GM18511 (cell line): ENCODE data around the gene ART4.

Experiments
- ATAC-seq: cut with Tn5 transposase; IDR thresholded peaks from one replicate; pipeline ENCODE4 v1.9.1; 2021; ENCODE audit warnings: mild to moderate bottlenecking, moderate library complexity; ENCODE audit not compliant: unreplicated experiment

The ART4 gene

GRCh38 chr12:14811486-14811885 is 31.8 kb downstream of the ART4 start:
- no peak for ATAC-seq

DNA sequence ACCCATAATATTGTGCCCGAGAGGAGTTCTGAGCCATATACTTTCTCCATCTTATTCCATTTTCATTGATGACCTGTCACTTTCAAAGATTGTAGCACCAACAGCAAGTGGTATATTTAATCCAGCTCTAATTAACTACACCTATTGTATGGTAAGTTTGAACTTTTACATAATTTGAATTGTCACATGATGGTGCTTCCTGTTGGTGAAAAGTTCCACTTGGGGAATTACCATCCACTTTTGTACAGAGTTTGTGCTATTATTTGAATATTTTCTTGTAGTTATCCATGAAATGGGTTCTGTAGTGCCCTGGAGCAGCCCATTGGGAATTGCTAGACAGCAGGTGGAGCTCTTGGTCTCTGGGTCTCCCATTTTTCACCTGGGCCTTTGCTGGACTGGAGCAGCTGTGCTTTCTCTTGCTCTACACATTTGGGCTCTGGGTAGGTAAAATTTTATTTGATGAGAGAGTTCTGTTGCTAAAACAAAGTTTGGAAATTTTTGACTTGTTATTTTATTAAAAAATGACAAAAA is 32.3 kb downstream of the ART4 start:
- ATAC-seq, result no peak

GRCh38 chr12:14810167-14810952 is 33.0 kb downstream of the ART4 start:
- ATAC-seq, result no peak

DNA sequence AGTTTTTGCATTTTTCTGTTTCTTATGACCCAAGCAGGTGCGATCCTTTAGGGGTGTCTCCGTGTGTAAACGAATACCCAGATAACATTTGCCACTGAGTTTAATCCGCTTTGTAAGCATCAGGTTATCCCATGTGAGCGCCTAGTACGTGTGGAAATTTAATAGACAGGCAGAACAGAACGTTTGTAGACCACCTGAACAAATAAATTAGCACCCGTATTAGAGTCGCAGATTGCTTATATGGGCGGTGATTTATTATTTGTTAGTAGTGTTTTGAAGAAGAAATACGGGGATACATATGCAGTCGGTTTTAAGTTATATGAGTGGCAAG is 39.5 kb downstream of the ART4 start:
- ATAC-seq, result peak; percentile 27

DNA sequence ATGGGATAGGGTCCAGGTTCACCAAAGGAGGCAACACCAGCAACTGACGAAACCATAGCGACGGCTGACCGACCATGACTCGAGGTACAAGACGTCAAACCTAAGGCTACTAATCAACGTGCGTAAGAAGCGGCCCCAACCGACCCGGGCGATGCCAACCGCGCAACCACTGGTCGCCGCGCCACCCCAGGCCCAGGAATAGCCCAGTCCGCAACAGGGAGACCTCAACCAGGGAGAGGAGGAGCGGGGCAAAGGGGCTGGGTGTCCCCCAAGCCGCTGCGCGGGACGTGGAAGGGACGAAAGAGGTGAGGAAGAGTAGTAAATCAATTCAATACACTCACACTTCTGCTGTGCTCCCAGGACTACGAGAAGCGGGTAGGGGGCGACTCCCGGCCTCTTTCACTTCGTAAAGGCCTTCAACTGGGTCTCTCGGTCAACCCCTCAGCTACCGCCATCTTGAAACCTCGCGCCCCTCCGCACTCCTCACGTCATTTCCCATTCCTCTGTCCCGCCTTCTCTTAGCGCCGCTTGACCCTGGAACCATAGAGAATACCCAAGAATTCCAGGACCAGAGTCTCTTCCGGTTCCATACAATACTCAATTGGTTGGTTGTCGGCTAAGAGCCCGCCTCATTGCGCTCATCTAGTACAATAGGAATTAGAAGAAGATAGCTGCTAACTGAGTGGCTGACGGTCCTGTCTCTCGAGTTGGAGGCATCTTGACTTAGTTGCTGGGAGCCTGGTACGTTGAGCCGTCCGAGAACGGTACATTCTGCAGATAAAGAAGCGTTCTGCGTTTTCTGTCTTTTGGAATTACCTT is 40.1 kb downstream of the ART4 start, which contains the start of the genes C12orf60 and WBP11:
TSS of gene C12orf60 (plus strand) at position 660 of the 819 bp plus-strand sequence. CDS start 19,266 bp downstream, outside the sequence.
TSS of gene WBP11 (minus strand) at position 468 of the 819 bp plus-strand sequence. CDS start 2,095 bp downstream, outside the sequence.
- ATAC-seq, result peak; percentile 99

GRCh38 chr12:14802721-14803010 is 40.7 kb downstream of the ART4 start:
- no peak for ATAC-seq

- no peak for ATAC-seq
These were observed 41.1 kb downstream of the ART4 start for GRCh38 chr12:14802247-14802646.

- no peak for ATAC-seq
These were observed 48.3 kb downstream of the ART4 start for GRCh38 chr12:14795028-14795448.

- no peak for ATAC-seq
These were observed 57.8 kb downstream of the ART4 start for GRCh38 chr12:14785568-14785967.

GRCh38 chr12:14784471-14784870 is 58.9 kb downstream of the ART4 start:
- ATAC-seq, result no peak

DNA sequence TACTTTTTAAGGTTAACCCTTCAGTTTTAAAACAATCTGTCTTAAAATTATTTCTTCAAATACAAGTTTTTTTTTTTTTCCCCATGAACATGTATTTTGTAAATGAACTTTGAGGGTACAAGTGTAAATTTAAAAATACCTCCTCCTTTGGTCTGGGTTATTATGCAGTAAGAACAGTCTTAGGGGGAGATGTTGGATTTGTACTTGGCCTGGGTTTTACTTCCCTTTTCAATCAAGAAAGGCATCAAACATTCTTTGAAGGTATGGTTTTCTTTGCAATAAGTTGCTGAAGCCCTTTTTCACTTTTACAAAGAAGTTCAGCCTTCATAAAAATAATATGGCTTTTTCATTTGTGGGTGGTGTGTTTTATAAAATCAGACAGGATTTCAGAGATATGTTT is 60.6 kb downstream of the ART4 start:
- no peak for ATAC-seq

DNA sequence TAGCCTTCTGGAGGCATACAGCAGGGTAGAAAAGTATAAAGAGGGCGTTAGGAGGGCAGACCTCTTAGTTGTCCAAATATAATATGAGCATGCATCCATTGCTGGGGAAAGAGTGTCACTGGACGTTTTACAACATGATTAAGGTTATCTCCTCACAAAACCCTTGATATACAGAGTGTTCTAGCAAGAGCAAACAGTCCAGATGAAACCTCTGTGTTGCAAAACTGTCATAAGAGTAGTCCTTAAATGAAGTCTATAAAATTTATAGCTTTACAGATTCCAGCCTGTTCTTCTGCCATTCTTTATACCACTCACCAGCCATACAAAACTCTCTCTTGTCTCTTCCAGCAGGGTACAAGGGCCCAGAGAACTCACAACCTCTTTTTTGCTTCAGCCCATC is 61.8 kb downstream of the ART4 start:
- no peak for ATAC-seq

DNA sequence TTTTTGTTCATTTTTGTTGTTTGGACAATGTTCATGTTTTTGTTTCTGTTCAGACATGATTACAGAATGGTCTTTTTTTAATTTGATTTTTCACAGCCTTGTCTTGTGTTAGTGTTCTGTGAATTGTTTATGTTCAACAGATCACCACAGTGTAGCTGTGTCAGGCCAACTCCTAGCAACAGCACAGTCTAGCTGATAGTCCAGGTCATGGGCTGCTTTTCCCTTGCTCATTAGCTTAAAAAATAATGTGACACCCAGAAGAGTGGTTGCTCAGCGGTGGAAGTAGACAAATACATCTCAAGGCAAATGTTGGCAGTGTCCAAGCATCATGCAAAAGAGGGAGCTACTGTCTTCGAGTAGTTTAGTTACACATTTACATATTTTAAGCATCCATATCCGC is 62.5 kb downstream of the ART4 start:
- ATAC-seq, result no peak

DNA sequence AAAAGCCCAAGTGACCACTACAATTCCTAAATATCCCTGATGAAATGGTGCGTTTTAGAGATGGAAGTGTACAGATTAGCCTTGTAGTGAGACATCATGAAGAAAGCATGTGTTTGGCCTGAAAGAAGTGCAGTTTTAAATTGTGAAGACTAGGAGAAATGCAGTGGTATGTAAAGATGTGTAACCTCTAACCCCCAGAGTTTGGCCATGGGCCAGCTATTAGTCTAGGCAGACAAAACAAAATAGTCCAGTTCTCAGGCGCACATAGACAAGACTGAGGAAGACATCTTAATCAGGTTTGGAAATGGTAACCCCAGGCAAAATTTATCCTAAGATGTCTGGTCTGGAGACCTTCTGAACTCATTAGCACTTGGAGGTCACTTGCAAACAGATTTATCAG is 63.5 kb downstream of the ART4 start:
- ATAC-seq, result no peak

DNA sequence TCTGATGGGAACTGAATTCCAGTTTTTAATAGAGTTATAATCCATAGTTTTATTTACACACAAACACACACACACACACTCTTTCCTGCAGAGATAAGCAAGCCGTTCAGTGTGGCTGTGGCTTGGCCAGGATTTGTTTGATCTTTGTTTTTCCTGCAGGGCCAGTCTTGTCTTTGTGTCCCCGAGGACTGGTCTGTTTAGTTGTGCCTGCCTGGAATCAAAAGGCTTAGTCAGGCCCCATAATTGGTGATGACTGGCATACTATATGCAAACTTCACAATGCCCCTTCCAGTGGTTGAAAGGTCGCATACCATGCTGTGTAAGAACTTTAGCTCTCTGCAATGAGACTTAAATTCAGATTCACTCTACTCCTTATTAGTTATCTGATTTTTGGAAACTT is 66.1 kb downstream of the ART4 start:
- ATAC-seq, result no peak

DNA sequence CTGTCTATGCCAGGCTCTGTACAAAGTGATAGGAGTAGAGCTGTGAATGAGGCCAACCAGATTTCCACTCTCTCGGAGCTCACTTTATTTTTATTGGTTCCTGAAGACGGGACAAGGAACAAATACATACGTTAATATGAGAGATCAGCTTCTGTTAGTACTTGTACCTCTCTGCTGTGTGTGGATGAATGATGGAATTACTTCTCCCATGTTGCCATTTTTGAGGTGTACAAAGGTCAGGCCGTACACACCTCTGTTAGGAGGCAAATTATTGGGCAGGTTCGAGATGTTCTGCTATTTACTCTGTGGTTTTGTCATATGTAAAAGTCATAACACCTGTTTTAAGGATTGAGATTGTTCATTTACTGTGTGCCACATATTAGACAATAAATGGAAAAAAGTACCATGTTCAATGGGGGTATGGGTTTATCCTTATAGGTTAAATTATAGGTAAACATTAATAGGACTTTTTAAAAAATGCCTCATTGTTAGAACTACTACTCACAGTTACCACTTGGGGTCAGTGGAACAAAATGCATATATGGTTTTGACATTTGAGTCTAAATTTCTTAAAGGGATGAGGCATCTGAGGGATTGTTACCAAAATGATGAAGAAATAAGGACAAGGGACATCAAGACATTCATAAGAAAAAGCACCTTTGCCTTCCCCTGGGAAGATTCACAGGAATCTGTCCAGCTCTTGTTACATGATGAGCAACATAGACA is 66.9 kb downstream of the ART4 start:
- no peak for ATAC-seq

GRCh38 chr12:14775636-14775980 is 67.7 kb downstream of the ART4 start:
- no peak for ATAC-seq
